COLO668 (cell line): ENCODE measurements around the gene NKAIN2.

ENCODE experiments used
- DNase-seq: peaks from one replicate; lab custom pipeline; 2025; ENCODE audit not compliant: unreplicated experiment; lab: John Stamatoyannopoulos, UW

Gene NKAIN2

DNA sequence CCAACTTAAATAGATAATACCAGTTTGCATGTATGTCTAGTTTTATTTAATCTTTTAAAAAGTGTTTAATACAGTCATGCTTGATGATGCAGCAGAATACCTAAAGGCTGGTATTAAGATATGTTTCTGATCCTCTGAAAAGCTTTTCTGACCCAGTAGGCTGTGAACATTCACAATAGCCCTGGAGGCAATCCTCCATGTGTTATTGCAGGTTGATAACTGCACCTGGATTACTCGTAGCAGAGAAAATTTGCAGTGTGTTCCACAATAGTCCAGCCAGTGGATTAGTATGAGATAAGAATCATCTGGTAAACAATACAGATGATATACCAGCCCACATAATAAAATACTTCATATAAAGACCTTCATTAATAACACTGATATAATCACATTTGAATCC lies 979.7 kb downstream of the NKAIN2 start:
- DNase-seq, result no peak

GRCh38 chr6:124791156-124791555 lies 987.5 kb downstream of the NKAIN2 start:
- no peak for DNase-seq

- no peak for DNase-seq
Observed at GRCh38 chr6:124792386-124792785, 988.7 kb downstream of the NKAIN2 start.

DNA sequence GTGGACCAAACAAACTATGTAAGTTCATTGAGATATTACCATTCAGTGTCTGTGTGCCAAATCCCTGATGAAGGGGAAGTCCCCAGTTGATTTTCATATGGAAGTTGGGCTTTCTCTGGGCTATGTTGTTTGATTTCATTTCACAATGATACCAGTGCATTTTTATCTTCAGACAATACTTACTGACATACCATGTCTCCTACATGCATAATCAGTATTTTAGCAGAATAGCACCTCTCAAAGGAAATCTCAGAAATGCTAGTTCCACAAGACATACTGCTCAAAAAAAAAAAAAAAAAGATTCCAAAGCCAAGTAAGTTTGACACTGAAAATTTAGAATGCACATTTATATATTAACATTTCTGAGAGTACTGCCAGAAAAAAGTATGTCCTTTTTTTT lies 989.7 kb downstream of the NKAIN2 start:
- no peak for DNase-seq

DNA sequence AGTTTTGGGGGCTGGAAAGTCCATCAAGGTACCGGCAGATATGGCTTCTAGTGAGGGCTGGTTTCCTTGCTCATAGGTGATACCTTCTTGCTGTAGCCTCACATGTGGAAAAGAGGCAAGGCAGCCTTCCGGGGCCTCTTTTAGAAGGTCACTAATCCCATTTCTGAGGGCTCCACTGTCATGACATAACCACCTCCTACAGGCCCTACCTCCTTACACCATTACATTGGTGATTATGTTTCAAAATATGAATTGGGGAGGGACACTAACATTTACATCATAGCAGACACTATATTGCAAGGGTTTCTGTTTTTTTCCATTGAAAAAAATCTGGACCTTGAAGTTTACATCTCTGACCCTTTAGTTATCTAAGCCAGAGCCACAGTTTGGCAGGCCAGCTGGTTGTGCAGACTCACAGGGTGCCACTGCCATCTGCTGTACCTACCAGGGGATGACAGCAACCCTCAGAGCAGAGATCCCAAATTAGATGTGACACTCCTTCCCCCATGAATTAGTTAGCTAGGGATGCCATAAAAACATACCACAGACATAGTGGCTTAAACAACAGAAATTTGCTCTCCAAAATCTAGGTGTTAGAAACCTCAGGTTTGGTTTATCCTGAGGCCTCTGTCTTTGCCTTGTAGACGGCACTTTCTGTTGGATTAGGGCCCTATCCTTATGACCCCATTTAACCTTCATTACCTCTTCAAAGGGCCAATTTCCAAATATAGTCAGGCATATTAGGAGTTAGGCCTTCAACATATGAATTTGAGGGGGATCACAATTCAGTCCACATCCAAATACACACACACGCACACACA lies 992.2 kb downstream of the NKAIN2 start:
- DNase-seq, result peak; percentile 20

DNA sequence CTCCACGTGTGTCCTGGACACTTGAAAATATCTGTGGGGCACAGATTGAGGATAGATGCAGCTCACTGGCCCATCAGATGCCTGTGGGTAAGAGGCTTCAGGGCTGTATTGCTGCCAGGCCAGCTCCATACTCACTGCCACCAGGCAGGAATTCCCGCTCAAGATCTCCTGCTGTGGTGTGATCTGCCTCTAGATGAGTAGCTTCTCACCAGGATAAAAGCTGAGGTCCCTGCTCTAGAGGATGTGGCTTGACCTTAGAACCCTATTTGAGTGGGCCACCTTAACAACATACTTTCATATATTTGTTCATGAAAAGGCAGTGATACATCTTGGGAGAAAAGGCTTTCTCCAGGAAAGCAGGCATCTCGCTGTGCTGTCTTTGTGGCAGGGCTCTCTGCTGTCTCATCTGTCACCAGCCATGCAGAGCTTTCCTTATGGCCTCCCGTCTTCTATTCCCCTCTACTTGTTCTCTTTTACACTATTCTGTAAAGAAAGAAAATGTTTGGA lies 992.9 kb downstream of the NKAIN2 start:
- no peak for DNase-seq

GRCh38 chr6:124797224-124797623 lies 993.6 kb downstream of the NKAIN2 start:
- no peak for DNase-seq

GRCh38 chr6:124798942-124799496 lies 995.4 kb downstream of the NKAIN2 start:
- DNase-seq, result no peak

- DNase-seq, result no peak
Observed at GRCh38 chr6:124799638-124800037, 996.0 kb downstream of the NKAIN2 start.

DNA sequence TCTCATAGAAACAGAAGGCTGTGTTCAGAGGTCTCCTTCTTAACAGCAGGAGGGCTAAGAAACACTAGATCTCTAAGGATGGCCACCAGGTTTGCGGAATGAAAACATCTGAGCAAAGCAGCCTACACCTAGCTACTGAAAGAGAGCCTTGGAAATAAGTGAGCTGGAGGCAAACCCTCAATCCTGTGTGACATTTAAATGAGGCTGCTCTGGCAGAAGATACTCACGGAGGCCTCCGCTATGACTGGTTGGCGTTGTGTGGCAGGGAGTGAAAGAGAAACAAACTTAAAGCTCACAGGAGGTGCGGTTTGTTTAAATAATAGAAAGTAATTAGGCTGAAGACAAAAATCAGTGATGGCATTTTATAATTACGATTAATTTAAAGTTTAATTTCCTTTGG lies 996.6 kb downstream of the NKAIN2 start:
- DNase-seq, result no peak

- DNase-seq, result no peak
Observed at GRCh38 chr6:124812067-124812466, 1008.4 kb downstream of the NKAIN2 start.

DNA sequence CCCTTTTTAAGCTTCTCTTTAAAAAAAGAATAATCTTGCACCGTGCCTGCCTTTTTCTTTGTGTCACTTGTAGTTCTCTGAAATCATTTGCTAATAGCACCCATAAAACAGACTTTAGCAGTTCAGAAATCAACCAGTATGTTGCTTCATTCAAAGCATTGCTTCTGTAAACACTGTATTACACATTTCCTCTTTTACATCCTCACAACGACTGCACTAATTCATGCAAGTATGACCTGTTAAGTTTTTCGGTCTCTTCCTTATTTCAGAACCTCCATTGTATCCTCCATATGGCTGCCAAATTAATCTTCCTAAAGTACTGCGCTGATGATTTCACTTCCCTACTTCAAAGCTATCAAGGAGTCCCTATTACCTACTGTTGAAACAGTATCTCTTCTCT lies 1015.7 kb downstream of the NKAIN2 start:
- DNase-seq, result no peak

DNA sequence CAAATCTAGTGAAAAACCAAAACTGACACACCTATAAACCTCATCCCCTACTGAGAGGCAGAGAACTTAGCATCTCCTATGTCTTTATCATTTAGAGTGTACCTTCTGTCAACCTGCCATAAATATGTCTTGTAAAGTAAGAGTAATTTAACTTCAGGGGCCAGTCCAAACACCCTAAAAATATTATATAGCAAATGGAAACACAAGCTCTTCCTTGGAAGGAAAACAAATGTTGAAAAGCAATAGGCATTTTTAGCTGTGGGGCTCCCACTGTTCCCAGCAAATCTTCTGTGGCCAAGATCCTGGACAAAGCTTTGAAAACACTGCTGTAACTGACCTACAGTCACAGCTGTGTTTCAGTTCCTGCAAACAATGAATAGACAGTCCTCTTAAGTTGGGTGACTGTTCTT lies 1018.5 kb downstream of the NKAIN2 start:
- DNase-seq, result no peak

GRCh38 chr6:124822721-124823120 lies 1019.1 kb downstream of the NKAIN2 start:
- DNase-seq, result no peak

GRCh38 chr6:124823240-124824111 lies 1019.8 kb downstream of the NKAIN2 start:
- no peak for DNase-seq

- no peak for DNase-seq
Observed at GRCh38 chr6:124825564-124825963, 1021.9 kb downstream of the NKAIN2 start.

- no peak for DNase-seq
Observed at GRCh38 chr6:124829822-124830221, 1026.2 kb downstream of the NKAIN2 start.

- DNase-seq, result no peak
Observed at GRCh38 chr6:124830506-124830905, 1026.8 kb downstream of the NKAIN2 start.

GRCh38 chr6:124854338-124854922 lies 1050.8 kb downstream of the NKAIN2 start:
- DNase-seq, result no peak

GRCh38 chr6:124857746-124858145 lies 1054.1 kb downstream of the NKAIN2 start:
- no peak for DNase-seq

GRCh38 chr6:124858564-124858963 lies 1054.9 kb downstream of the NKAIN2 start:
- DNase-seq, result no peak
